DND-41 (cell line): ENCODE data around the gene KIF4A.

Source experiments
- ATAC-seq: fragments of 200-7000 bp; cut with Tn5 transposase; 3 replicates; pipeline ENCODE4 v1.9.1; 2021; ENCODE audit warnings: low read depth; ENCODE audit not compliant: insufficient read depth
- DNase-seq: peaks from one replicate; pipeline ENCODE4 v3.0.0-alpha.2; 2020
- H2AFZ ChIP-seq: 2 replicates; pipeline ENCODE4 v1.6.0; 2012; ENCODE audit warnings: low read depth, low read length
- H3K27ac ChIP-seq: 2 replicates; pipeline ENCODE4 v1.5.1; 2012; ENCODE audit warnings: low read length, inconsistent platforms
- H3K27me3 ChIP-seq: fragments of 200-600 bp; sonication (generic); 2 replicates; pipeline ENCODE4 v1.6.0; 2012; ENCODE audit warnings: low read length, mild to moderate bottlenecking, inconsistent platforms; ENCODE audit not compliant: insufficient read depth, poor library complexity
- H3K36me3 ChIP-seq: 2 replicates; pipeline ENCODE4 v1.5.1; 2012; ENCODE audit warnings: low read length, inconsistent platforms; ENCODE audit not compliant: insufficient read depth
- H3K4me1 ChIP-seq: 2 replicates; pipeline ENCODE4 v1.5.1; 2012; ENCODE audit warnings: mild to moderate bottlenecking, low read length; ENCODE audit not compliant: insufficient read depth
- H3K4me2 ChIP-seq: 2 replicates; pipeline ENCODE4 v1.6.0; 2012; ENCODE audit warnings: mild to moderate bottlenecking, moderate library complexity, low read length, inconsistent platforms; ENCODE audit not compliant: insufficient read depth
- H3K4me3 ChIP-seq, 2 experiments: fragments of 200-600 bp in 1 of 2; shearing (Covaris generic) in 1 of 2; 2 replicates each; pipeline ENCODE4 v1.5.1; 2012 to 2016; ENCODE audit warnings: inconsistent platforms in 2 of 2, low read length in 2 of 2, mild to moderate bottlenecking in 2 of 2, low read depth in 1 of 2, moderate library complexity in 1 of 2
- H3K79me2 ChIP-seq: 2 replicates; pipeline ENCODE4 v1.6.0; 2012; ENCODE audit warnings: low read length, inconsistent platforms; ENCODE audit not compliant: insufficient read depth
- H3K9ac ChIP-seq: 2 replicates; pipeline ENCODE4 v1.6.0; 2012; ENCODE audit warnings: low read depth, mild to moderate bottlenecking, inconsistent platforms, low read length, moderate library complexity
- H3K9me3 ChIP-seq: 2 replicates; pipeline ENCODE4 v1.5.1; 2012; ENCODE audit warnings: low read length, moderate library complexity, mild to moderate bottlenecking, inconsistent platforms; ENCODE audit not compliant: insufficient read depth, severe bottlenecking
- H4K20me1 ChIP-seq: 2 replicates; pipeline ENCODE4 v1.6.0; 2012; ENCODE audit warnings: low read length; ENCODE audit not compliant: insufficient read depth
- EZH2 ChIP-seq: IDR thresholded peaks from 3 replicates; pipeline ENCODE4 v1.6.1; 2012; ENCODE audit warnings: borderline replicate concordance, low read depth, mild to moderate bottlenecking, moderate library complexity, low read length, inconsistent platforms; ENCODE audit not compliant: severe bottlenecking
- TF ChIP-seq, protein P1 (sequence below): IDR thresholded peaks from 2 replicates; pipeline ENCODE4 v1.5.1; 2012; ENCODE audit warnings: borderline replicate concordance, low read length, moderate library complexity, mild to moderate bottlenecking; ENCODE audit not compliant: poor library complexity, severe bottlenecking; ENCODE audit errors: extremely low read depth

Gene KIF4A

DNA sequence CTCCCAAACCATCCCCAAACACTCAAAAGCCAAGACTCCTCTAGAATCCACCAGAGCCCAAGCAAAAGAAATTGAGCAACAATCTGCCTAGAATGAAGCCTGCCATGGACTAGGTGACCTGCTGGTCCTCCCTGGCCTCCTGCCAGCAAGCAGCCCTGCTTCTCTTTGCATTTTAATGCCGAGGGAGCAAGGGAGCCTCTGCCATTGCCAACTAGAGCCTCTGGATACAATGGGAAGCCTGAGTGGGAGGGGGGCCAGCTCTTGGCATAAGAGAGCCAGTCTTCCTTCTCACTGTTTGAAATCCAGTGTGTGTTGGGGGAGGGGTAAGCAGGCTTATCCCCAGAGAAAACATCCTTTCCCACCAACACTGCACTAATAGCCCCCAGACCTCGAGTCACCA, 131.7 kb downstream of the KIF4A start:
- no peaks in the 10 kb centered on the region for H3K79me2 ChIP-seq
- no peak overlapping the region for H3K9ac ChIP-seq
- no peaks in the 10 kb centered on the region for H3K9me3 ChIP-seq
- peaks cover 33% of the 10 kb centered on the region for H3K36me3 ChIP-seq
- no peak for ATAC-seq
- no peaks in the 10 kb centered on the region for H4K20me1 ChIP-seq
- H3K4me1 ChIP-seq, result no peaks in the 10 kb centered on the region
- no peak overlapping the region for H3K4me2 ChIP-seq
- no peak for DNase-seq
- no peak overlapping the region for H3K27ac ChIP-seq
- no peak for TF ChIP-seq EZH2
- TF ChIP-seq, protein P1, sequence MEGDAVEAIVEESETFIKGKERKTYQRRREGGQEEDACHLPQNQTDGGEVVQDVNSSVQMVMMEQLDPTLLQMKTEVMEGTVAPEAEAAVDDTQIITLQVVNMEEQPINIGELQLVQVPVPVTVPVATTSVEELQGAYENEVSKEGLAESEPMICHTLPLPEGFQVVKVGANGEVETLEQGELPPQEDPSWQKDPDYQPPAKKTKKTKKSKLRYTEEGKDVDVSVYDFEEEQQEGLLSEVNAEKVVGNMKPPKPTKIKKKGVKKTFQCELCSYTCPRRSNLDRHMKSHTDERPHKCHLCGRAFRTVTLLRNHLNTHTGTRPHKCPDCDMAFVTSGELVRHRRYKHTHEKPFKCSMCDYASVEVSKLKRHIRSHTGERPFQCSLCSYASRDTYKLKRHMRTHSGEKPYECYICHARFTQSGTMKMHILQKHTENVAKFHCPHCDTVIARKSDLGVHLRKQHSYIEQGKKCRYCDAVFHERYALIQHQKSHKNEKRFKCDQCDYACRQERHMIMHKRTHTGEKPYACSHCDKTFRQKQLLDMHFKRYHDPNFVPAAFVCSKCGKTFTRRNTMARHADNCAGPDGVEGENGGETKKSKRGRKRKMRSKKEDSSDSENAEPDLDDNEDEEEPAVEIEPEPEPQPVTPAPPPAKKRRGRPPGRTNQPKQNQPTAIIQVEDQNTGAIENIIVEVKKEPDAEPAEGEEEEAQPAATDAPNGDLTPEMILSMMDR, result no peak
- H3K4me3 ChIP-seq, result no peak overlapping the region
- H2AFZ ChIP-seq, result no peak overlapping the region
- H3K27me3 ChIP-seq, result no peaks in the 10 kb centered on the region

DNA sequence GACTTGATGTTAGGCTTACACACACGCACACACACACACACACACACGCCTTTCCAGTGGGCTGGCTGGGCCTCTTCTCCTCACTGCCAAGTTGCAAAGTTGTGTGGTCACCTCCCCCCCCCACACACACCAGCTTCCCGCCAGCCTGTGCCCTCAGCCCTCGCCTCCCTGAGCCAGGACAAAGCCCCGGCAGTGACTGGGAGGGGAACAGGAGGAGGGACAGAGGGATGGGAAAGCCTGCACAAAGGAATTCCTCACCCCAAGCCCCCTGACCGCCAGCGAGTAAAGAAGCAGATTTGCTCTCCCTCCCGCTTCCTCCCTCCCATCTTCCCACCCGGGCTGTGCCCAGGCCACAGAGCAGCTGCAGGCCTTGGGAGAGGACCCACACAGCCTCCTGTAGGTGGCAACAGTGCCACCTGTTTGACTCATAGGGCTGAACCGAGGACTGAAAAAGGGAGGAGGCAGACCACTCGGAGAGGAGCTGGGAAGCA, 133.0 kb downstream of the KIF4A start, which contains the start of gene GDPD2:
Gene GDPD2, plus strand, starts transcription at position 464 of the 491 bp plus-strand sequence. CDS start 1,671 bp downstream, outside the sequence.
- no peak for TF ChIP-seq EZH2
- TF ChIP-seq, protein P1, result peak; percentile 47
- Histone ChIP-seq H3K9me3 (no peaks in the 10 kb centered on the region), H3K4me3 (no peak within 1 kb of the TSS), H3K9ac (no peak within 1 kb of the TSS), H3K36me3 (peaks cover 26% of the 10 kb centered on the region), H3K79me2 (no peaks in the 10 kb centered on the region), H4K20me1 (no peaks in the 10 kb centered on the region), H3K27ac (no peak within 1 kb of the TSS), H2AFZ (no peak within 1 kb of the TSS), H3K4me1 (no peaks in the 10 kb centered on the region), H3K27me3 (no peaks in the 10 kb centered on the region), H3K4me2 (no peak within 1 kb of the TSS)
- peak; percentile 71 for ATAC-seq
- no peak for DNase-seq

DNA sequence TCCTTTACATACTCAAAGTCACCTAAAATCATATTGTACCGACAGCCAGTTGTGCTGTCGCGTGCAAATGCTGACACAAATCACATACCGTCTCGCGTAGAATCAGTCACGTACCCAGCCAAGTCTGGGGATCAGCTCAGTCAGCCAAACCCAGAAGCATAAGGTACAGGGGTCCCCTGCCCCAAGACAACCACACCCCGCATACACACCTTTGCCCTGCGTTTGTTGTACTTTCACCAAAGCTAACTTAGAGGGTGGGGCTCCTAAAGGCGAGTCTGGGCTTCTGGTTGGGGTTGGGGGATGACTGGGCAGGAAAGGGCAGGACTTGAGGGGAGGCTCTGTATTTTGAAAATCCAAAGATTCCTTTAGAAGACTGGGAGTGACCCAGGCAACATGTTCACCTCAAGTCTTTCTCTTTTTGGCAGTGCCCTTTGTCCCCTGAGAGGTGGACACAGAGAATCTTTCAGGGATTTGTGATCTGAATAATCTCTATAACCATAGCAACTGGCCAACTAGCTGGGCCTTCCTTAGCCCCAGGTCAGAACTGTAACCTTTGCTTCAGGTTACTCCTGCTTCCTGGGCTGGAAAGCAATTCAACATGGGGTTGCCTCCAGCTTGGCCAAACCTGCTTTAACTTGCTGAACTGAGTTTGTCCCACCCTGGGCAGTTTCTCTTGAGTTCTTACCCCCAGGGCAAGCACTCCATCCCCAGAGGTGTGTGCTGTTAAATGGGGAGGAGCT, 134.2 kb downstream of the KIF4A start:
- no peaks in the 10 kb centered on the region for H3K9me3 ChIP-seq
- H3K27me3 ChIP-seq, result no peaks in the 10 kb centered on the region
- H3K27ac ChIP-seq, result no peak overlapping the region
- peaks cover 17% of the 10 kb centered on the region for H3K36me3 ChIP-seq
- no peaks in the 10 kb centered on the region for H3K4me1 ChIP-seq
- no peak overlapping the region for H2AFZ ChIP-seq
- H3K79me2 ChIP-seq, result no peaks in the 10 kb centered on the region
- ATAC-seq (no peak), DNase-seq (no peak)
- TF ChIP-seq, protein P1, result no peak
- TF ChIP-seq EZH2, result no peak
- no peak overlapping the region for H3K9ac ChIP-seq
- H4K20me1 ChIP-seq, result no peaks in the 10 kb centered on the region
- no peak overlapping the region for H3K4me2 ChIP-seq
- no peak overlapping the region for H3K4me3 ChIP-seq
